ENCODE results near the gene SRGAP3. TPM values are rescaled to one million over a fixed set of nuclear protein-coding genes. Genes with fewer than 3 reads are reported as not detected.

SRGAP3 gene
- total RNA-seq, 4 donors from 2014 or later: 7.5 to 33.8 (median 16.0) TPM

- Histone ChIP-seq H3K4me1 (peaks cover 0 to 18% (median 2%) of the 10 kb centered on the region in 4 donors), H3K27me3 (peaks cover 9% of the 10 kb centered on the region), H3K9me3 (no peaks in the 10 kb centered on the region), H3K27ac (no peak overlapping the region), H3K4me3 (peak overlapping the region in 1 of 4 donors; percentile 39), H3K36me3 (no peaks in the 10 kb centered on the region)
- WGBS, 2 donors (ENCODE audit: low coverage in 1 of 2): 62 to 82% methylated on average over 4 to 12 of the region's 12 CpGs
- intact Hi-C loops (cut with DNase I; ENCODE audit: low total_unique reads): no loop called here
- in situ Hi-C loops (cut with MboI; ENCODE audit: low pct_ligation_motif_present in 1 of 4, low pct_unique_long_range_greater_than_20kb in 1 of 4, low sequenced_read_pairs in 3 of 4): no loop called here
- no peak for TF ChIP-seq POLR2A (IDR thresholded peaks at IDR 0.05)
- TF ChIP-seq POLR2AphosphoS5 (IDR thresholded peaks at IDR 0.05): no peak
- TF ChIP-seq EP300 (IDR thresholded peaks at IDR 0.05; ENCODE audit: low read depth): no peak
- TF ChIP-seq CTCF (IDR thresholded peaks at IDR 0.05): no peak
- no peak for DNase-seq
Measured at GRCh38 chr3:9136746-9137465, 112.5 kb downstream of the SRGAP3 start.

- TF ChIP-seq POLR2AphosphoS5 (IDR thresholded peaks at IDR 0.05) (no peak), CTCF (IDR thresholded peaks at IDR 0.05) (no peak), POLR2A (IDR thresholded peaks at IDR 0.05) (no peak), EP300 (IDR thresholded peaks at IDR 0.05; ENCODE audit: low read depth) (no peak)
- peaks cover 0 to 18% (median 2%) of the 10 kb centered on the region in 4 donors for H3K4me1 ChIP-seq
- intact Hi-C loops (cut with DNase I; ENCODE audit: low total_unique reads) (no loop called here), in situ Hi-C loops (cut with MboI; ENCODE audit: low pct_ligation_motif_present in 1 of 4, low pct_unique_long_range_greater_than_20kb in 1 of 4, low sequenced_read_pairs in 3 of 4) (no loop called here)
- H3K36me3 ChIP-seq: no peaks in the 10 kb centered on the region
- no peaks in the 10 kb centered on the region for H3K9me3 ChIP-seq
- whole genome bisulfite sequencing, 2 donors (ENCODE audit: low coverage in 1 of 2): 40% methylated on average over 55 of the region's 56 CpGs; no CpG with 5 or more reads in 1 of the 2 donors
- no peak overlapping the region for H3K27ac ChIP-seq
- no peak for DNase-seq
- H3K27me3 ChIP-seq: peaks cover 9% of the 10 kb centered on the region
- peak overlapping the region in 3 of 4 donors; percentile 19 to 39 (median 22) for H3K4me3 ChIP-seq
Measured at GRCh38 chr3:9135930-9136525, 113.4 kb downstream of the SRGAP3 start.

GRCh38 chr3:9135526-9135925 is 113.9 kb downstream of the SRGAP3 start:
- no peaks in the 10 kb centered on the region for H3K9me3 ChIP-seq
- intact Hi-C loops (cut with DNase I; ENCODE audit: low total_unique reads) (no loop called here), in situ Hi-C loops (cut with MboI; ENCODE audit: low pct_ligation_motif_present in 1 of 4, low pct_unique_long_range_greater_than_20kb in 1 of 4, low sequenced_read_pairs in 3 of 4) (no loop called here)
- no peak for TF ChIP-seq CTCF (IDR thresholded peaks at IDR 0.05)
- TF ChIP-seq POLR2A (IDR thresholded peaks at IDR 0.05): no peak
- TF ChIP-seq POLR2AphosphoS5 (IDR thresholded peaks at IDR 0.05): no peak
- no peak for TF ChIP-seq EP300 (IDR thresholded peaks at IDR 0.05; ENCODE audit: low read depth)
- H3K4me1 ChIP-seq: peaks cover 0 to 23% (median 2%) of the 10 kb centered on the region in 4 donors
- H3K27me3 ChIP-seq: peaks cover 9% of the 10 kb centered on the region
- 95 to 96% methylated on average over 4 to 6 of the region's 6 CpGs for WGBS, 2 donors (ENCODE audit: low coverage in 1 of 2)
- no peak for DNase-seq
- no peak overlapping the region for H3K4me3 ChIP-seq
- H3K36me3 ChIP-seq: no peaks in the 10 kb centered on the region
- no peak overlapping the region for H3K27ac ChIP-seq

- H3K27ac ChIP-seq: no peak overlapping the region
- H3K27me3 ChIP-seq: peaks cover 9% of the 10 kb centered on the region
- H3K4me1 ChIP-seq: peaks cover 0 to 28% (median 5%) of the 10 kb centered on the region in 4 donors
- no peak for DNase-seq
- intact Hi-C loops (cut with DNase I; ENCODE audit: low total_unique reads) (no loop called here), in situ Hi-C loops (cut with MboI; ENCODE audit: low pct_ligation_motif_present in 1 of 4, low pct_unique_long_range_greater_than_20kb in 1 of 4, low sequenced_read_pairs in 3 of 4) (no loop called here)
- H3K4me3 ChIP-seq: no peak overlapping the region
- H3K36me3 ChIP-seq: no peaks in the 10 kb centered on the region
- TF ChIP-seq POLR2AphosphoS5 (IDR thresholded peaks at IDR 0.05) (no peak), CTCF (IDR thresholded peaks at IDR 0.05) (no peak), EP300 (IDR thresholded peaks at IDR 0.05; ENCODE audit: low read depth) (no peak)
- 34 to 40% methylated on average over 3 of the region's 3 CpGs for WGBS, 2 donors (ENCODE audit: low coverage in 1 of 2)
- no peaks in the 10 kb centered on the region for H3K9me3 ChIP-seq
Measured at GRCh38 chr3:9133656-9134055, 115.8 kb downstream of the SRGAP3 start.
